ENCODE data around the gene FHIP1B. TPM values are rescaled to one million over a fixed set of nuclear protein-coding genes. Genes with fewer than 3 reads are reported as not detected.

Gene FHIP1B
- total RNA-seq, 1 donor from 2014 or later = 29.3 TPM

GRCh38 chr11:6258571-6259081 is 24.2 kb upstream of the FHIP1B start:
- Mint-ChIP-seq H3K4me1 (ENCODE audit: unreplicated experiment) (peaks cover 3% of the 10 kb centered on the region), H3K36me3 (ENCODE audit: low read depth, unreplicated experiment) (no peaks in the 10 kb centered on the region), H3K9me3 (ENCODE audit: unreplicated experiment) (no peaks in the 10 kb centered on the region), H3K27me3 (ENCODE audit: unreplicated experiment) (peaks cover 2% of the 10 kb centered on the region), H3K27ac (ENCODE audit: unreplicated experiment) (no peak overlapping the region), H3K4me3 (ENCODE audit: unreplicated experiment) (no peak overlapping the region)
- TF ChIP-seq, protein P1, sequence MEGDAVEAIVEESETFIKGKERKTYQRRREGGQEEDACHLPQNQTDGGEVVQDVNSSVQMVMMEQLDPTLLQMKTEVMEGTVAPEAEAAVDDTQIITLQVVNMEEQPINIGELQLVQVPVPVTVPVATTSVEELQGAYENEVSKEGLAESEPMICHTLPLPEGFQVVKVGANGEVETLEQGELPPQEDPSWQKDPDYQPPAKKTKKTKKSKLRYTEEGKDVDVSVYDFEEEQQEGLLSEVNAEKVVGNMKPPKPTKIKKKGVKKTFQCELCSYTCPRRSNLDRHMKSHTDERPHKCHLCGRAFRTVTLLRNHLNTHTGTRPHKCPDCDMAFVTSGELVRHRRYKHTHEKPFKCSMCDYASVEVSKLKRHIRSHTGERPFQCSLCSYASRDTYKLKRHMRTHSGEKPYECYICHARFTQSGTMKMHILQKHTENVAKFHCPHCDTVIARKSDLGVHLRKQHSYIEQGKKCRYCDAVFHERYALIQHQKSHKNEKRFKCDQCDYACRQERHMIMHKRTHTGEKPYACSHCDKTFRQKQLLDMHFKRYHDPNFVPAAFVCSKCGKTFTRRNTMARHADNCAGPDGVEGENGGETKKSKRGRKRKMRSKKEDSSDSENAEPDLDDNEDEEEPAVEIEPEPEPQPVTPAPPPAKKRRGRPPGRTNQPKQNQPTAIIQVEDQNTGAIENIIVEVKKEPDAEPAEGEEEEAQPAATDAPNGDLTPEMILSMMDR (IDR thresholded peaks at IDR 0.05; ENCODE audit: unreplicated experiment) = no peak
- peak; percentile 16 for DNase-seq (ENCODE audit: low spot score)

DNA sequence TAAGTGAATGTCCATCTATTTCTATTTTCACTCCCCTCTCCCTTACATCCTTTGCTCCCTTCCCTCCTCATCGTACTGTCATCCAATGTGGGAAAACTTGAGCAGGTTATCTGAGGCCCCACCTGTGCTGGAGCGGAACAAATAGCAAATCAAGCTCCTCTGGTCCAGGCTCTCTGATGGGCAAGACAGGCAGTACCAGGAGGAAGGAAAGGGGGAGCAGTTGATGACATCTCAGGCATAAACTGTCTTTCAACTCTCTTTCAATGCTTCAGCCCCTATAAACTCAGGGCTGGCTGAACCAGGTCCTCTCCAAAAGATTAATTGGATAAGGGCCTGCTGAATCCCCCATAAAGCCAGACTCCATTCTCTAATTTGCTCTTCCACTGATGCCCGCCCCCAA is 23.7 kb upstream of the FHIP1B start:
- Mint-ChIP-seq H3K4me1 (ENCODE audit: unreplicated experiment) (peaks cover 3% of the 10 kb centered on the region), H3K4me3 (ENCODE audit: unreplicated experiment) (no peak overlapping the region), H3K27me3 (ENCODE audit: unreplicated experiment) (peaks cover 2% of the 10 kb centered on the region), H3K27ac (ENCODE audit: unreplicated experiment) (no peak overlapping the region), H3K9me3 (ENCODE audit: unreplicated experiment) (no peaks in the 10 kb centered on the region), H3K36me3 (ENCODE audit: low read depth, unreplicated experiment) (no peaks in the 10 kb centered on the region)
- TF ChIP-seq, protein P1 (IDR thresholded peaks at IDR 0.05; ENCODE audit: unreplicated experiment) = no peak
- DNase-seq (ENCODE audit: low spot score) = no peak

- Mint-ChIP-seq H3K4me1 (ENCODE audit: unreplicated experiment) (no peaks in the 10 kb centered on the region), H3K9me3 (ENCODE audit: unreplicated experiment) (no peaks in the 10 kb centered on the region), H3K36me3 (ENCODE audit: low read depth, unreplicated experiment) (no peaks in the 10 kb centered on the region), H3K27ac (ENCODE audit: unreplicated experiment) (no peak overlapping the region), H3K4me3 (ENCODE audit: unreplicated experiment) (no peak overlapping the region), H3K27me3 (ENCODE audit: unreplicated experiment) (no peaks in the 10 kb centered on the region)
- no peak for DNase-seq (ENCODE audit: low spot score)
- TF ChIP-seq, protein P1 (IDR thresholded peaks at IDR 0.05; ENCODE audit: unreplicated experiment) = no peak
Measured at GRCh38 chr11:6253197-6253596, 18.8 kb upstream of the FHIP1B start.

- H3K27me3 Mint-ChIP-seq (ENCODE audit: unreplicated experiment) = no peaks in the 10 kb centered on the region
- DNase-seq (ENCODE audit: low spot score) = no peak
- H3K4me3 Mint-ChIP-seq (ENCODE audit: unreplicated experiment) = no peak overlapping the region
Measured at GRCh38 chr11:6251990-6252473, 17.6 kb upstream of the FHIP1B start.

GRCh38 chr11:6251120-6251733 is 16.8 kb upstream of the FHIP1B start:
- DNase-seq (ENCODE audit: low spot score) = peak; percentile 84
- no peaks in the 10 kb centered on the region for H3K9me3 Mint-ChIP-seq (ENCODE audit: unreplicated experiment)
- no peak overlapping the region for H3K4me3 Mint-ChIP-seq (ENCODE audit: unreplicated experiment)
- no peaks in the 10 kb centered on the region for H3K27me3 Mint-ChIP-seq (ENCODE audit: unreplicated experiment)
- H3K4me1 Mint-ChIP-seq (ENCODE audit: unreplicated experiment) = no peaks in the 10 kb centered on the region
- TF ChIP-seq, protein P1 (IDR thresholded peaks at IDR 0.05; ENCODE audit: unreplicated experiment) = peak; percentile 76
- H3K27ac Mint-ChIP-seq (ENCODE audit: unreplicated experiment) = no peak overlapping the region
- H3K36me3 Mint-ChIP-seq (ENCODE audit: low read depth, unreplicated experiment) = no peaks in the 10 kb centered on the region

More at GRCh38 chr11:6251990-6252473, 17.6 kb upstream of the FHIP1B start:
- no peaks in the 10 kb centered on the region for H3K36me3 Mint-ChIP-seq (ENCODE audit: low read depth, unreplicated experiment)
- H3K9me3 Mint-ChIP-seq (ENCODE audit: unreplicated experiment) = no peaks in the 10 kb centered on the region
- H3K4me1 Mint-ChIP-seq (ENCODE audit: unreplicated experiment) = no peaks in the 10 kb centered on the region
- TF ChIP-seq, protein P1 (IDR thresholded peaks at IDR 0.05; ENCODE audit: unreplicated experiment) = no peak
- no peak overlapping the region for H3K27ac Mint-ChIP-seq (ENCODE audit: unreplicated experiment)

Measured in endothelial cell (in vitro differentiated cells).